GM12801 (cell line): ENCODE data around the gene SNCG.

Experiments used
- TF ChIP-seq, protein P1 (sequence below): IDR thresholded peaks from one replicate; pipeline ENCODE4 v1.5.1; 2011; ENCODE audit warnings: control low read depth; ENCODE audit not compliant: insufficient read length; ENCODE audit errors: extremely low read depth

The SNCG gene

DNA sequence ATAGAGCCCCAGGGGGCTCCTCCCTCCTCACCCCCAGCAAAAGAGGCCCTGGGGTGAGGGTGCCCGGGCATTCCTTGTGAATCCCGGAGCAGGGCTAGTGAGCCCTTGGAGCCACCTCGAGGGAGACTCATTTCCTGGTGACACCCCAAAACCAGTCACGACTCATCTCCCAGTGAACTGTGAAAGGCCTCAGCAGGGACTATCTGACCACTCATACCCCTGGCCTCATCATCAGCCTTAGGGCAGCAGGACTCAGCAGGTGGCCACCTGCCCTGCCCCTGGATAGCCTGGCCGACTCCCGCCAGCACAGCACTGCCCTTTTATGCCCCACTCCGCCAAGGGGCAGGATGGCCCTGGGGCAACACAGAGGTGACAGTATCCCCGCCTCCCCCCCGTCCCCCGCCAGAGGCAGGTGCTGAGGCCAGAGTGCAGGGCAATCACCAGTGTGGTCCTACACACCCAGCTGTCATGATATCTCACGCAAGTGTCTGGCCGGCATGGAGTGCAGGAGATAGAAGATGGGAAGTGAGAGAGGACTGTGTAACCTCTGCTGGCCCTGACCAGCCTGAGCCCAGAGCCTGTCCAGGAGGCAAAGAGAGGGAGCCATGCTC lies 3.2 kb downstream of the SNCG start:
- TF ChIP-seq, protein P1, sequence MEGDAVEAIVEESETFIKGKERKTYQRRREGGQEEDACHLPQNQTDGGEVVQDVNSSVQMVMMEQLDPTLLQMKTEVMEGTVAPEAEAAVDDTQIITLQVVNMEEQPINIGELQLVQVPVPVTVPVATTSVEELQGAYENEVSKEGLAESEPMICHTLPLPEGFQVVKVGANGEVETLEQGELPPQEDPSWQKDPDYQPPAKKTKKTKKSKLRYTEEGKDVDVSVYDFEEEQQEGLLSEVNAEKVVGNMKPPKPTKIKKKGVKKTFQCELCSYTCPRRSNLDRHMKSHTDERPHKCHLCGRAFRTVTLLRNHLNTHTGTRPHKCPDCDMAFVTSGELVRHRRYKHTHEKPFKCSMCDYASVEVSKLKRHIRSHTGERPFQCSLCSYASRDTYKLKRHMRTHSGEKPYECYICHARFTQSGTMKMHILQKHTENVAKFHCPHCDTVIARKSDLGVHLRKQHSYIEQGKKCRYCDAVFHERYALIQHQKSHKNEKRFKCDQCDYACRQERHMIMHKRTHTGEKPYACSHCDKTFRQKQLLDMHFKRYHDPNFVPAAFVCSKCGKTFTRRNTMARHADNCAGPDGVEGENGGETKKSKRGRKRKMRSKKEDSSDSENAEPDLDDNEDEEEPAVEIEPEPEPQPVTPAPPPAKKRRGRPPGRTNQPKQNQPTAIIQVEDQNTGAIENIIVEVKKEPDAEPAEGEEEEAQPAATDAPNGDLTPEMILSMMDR: no peak

DNA sequence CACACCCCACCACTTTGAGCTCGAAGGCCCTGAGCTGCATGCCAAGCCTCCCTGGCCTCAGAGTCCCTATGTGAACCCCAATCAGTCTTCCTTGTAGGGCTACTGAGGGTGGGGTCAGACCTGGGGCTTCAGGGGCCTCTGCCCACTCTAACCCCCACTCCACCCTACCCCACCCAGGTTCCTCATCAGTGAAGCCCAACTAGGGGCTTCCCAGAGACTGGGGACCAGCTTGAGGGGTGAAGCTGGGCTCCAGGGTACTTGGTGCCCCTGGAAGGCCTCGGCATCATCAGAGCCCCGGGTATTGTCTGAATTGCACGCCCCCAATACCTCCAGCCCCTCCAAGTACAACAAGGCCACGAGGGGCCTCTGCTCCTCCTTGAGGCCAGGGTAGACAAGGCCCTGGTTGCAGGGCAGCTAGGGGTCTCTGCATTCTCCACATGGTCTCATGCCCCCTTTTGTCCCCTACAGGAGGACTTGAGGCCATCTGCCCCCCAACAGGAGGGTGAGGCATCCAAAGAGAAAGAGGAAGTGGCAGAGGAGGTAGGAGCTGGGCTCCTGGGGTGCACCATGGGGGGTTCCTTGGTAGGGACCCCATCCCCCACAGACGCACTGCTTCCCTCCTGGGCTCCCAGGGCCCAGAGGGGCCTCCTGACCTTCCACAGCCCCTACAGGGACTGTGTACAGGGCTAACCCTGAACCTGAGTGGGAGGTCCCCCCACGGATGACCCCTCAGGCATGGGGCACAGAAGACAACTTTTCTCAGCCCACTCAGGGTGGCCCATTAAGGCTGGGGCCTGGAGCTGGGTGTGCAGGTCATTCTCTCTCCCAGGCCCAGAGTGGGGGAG lies 4.0 kb downstream of the SNCG start:
- TF ChIP-seq, protein P1: no peak

DNA sequence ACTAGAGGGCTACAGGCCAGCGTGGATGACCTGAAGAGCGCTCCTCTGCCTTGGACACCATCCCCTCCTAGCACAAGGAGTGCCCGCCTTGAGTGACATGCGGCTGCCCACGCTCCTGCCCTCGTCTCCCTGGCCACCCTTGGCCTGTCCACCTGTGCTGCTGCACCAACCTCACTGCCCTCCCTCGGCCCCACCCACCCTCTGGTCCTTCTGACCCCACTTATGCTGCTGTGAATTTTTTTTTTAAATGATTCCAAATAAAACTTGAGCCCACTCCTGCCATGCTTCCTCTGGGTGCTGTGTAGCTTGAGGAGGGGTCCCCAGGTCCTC lies 4.5 kb downstream of the SNCG start:
- TF ChIP-seq, protein P1: no peak

GRCh38 chr10:86963341-86963919 lies 5.0 kb downstream of the SNCG start:
- TF ChIP-seq, protein P1: no peak

- TF ChIP-seq, protein P1: no peak
These were observed 5.9 kb downstream of the SNCG start for GRCh38 chr10:86964061-86964846.

- TF ChIP-seq, protein P1: no peak
These were observed 6.4 kb downstream of the SNCG start for GRCh38 chr10:86964847-86965190.
